Neural cell (in vitro differentiated cells): Measurements from ENCODE around the gene PLCD1. TPM values are rescaled to one million over a fixed set of nuclear protein-coding genes. Genes with fewer than 3 reads are reported as not detected.
"Not testable (repeated sequence)": the region's sequence is repeated elsewhere in the genome, so short reads cannot be mapped to it uniquely, and the experiment has no call there.

ENCODE experiments used
- H2AFZ ChIP-seq: fragments of 200-600, 300-800 bp; sonication (generic), shearing (Covaris generic); 2 replicates; pipeline ENCODE4 v1.6.0; 2014; ENCODE audit warnings: low read depth, mild to moderate bottlenecking, antibody characterized with exemption, low read length, moderate library complexity
- H3F3A ChIP-seq: fragments of 200-600 bp; shearing (Covaris generic); 2 replicates; pipeline ENCODE4 v1.6.1; 2016; ENCODE audit warnings: mild to moderate bottlenecking, moderate library complexity, mixed read lengths, antibody characterized with exemption, low read length; ENCODE audit not compliant: insufficient read depth, poor library complexity, severe bottlenecking
- H3K27ac ChIP-seq: fragments of 200-600, 300-800 bp; sonication (generic), shearing (Covaris generic); 2 replicates; pipeline ENCODE4 v1.5.1; 2014; ENCODE audit warnings: mild to moderate bottlenecking, low read length, moderate library complexity
- H3K27me3 ChIP-seq: fragments of 300-800, 200-600 bp; sonication (generic), shearing (Covaris generic); 2 replicates; pipeline ENCODE4 v1.6.0; 2014; ENCODE audit warnings: mild to moderate bottlenecking, low read depth, low read length, moderate library complexity; ENCODE audit not compliant: insufficient read depth
- H3K36me3 ChIP-seq: fragments of 300-800, 200-600 bp; sonication (generic), shearing (Covaris generic); 2 replicates; pipeline ENCODE4 v1.5.1; 2014; ENCODE audit warnings: mild to moderate bottlenecking, antibody characterized with exemption, low read length, moderate library complexity; ENCODE audit not compliant: insufficient read depth
- H3K4me2 ChIP-seq: fragments of 300-800, 200-600 bp; sonication (generic), shearing (Covaris generic); 2 replicates; pipeline ENCODE4 v1.6.0; 2014; ENCODE audit warnings: mild to moderate bottlenecking, low read length
- H3K4me3 ChIP-seq: fragments of 300-800, 200-600 bp; sonication (generic), shearing (Covaris generic); 2 replicates; pipeline ENCODE4 v1.5.1; 2014; ENCODE audit warnings: mild to moderate bottlenecking, low read length, moderate library complexity
- H3K79me2 ChIP-seq: fragments of 200-600 bp; shearing (Covaris generic); replicated peaks from 2 replicates; pipeline ENCODE4 v1.6.0; 2014; ENCODE audit warnings: mild to moderate bottlenecking, low read length, moderate library complexity; ENCODE audit not compliant: insufficient read depth
- H3K9ac ChIP-seq: fragments of 300-800, 200-600 bp; sonication (generic), shearing (Covaris generic); 2 replicates; pipeline ENCODE4 v1.6.1; 2016; ENCODE audit warnings: mild to moderate bottlenecking, low read length, mixed read lengths
- H3K9me2 ChIP-seq: fragments of 200-600 bp; shearing (Covaris generic); 2 replicates; pipeline ENCODE4 v1.6.1; 2016; ENCODE audit warnings: mild to moderate bottlenecking, low read length, mixed read lengths; ENCODE audit not compliant: insufficient read depth
- H3K9me3 ChIP-seq: fragments of 200-600, 300-800 bp; sonication (generic), shearing (Covaris generic); 2 replicates; pipeline ENCODE4 v1.6.1; 2016; ENCODE audit warnings: mild to moderate bottlenecking, mixed run types, low read length, moderate library complexity, mixed read lengths
- H4K20me1 ChIP-seq: fragments of 200-600 bp; shearing (Covaris generic); 2 replicates; pipeline ENCODE4 v1.6.1; 2016; ENCODE audit warnings: mild to moderate bottlenecking, mixed run types; ENCODE audit not compliant: insufficient read depth
- CTCF ChIP-seq: fragments of 450-650 bp; IDR thresholded peaks from 2 replicates; pipeline ENCODE4 v1.5.1; 2014; ENCODE audit warnings: antibody characterized with exemption, mild to moderate bottlenecking, moderate library complexity; ENCODE audit not compliant: poor library complexity, severe bottlenecking
- EP300 ChIP-seq: fragments of 450-650 bp; conservative IDR thresholded peaks from 2 replicates; pipeline ENCODE4 v1.6.1; 2014; ENCODE audit warnings: antibody characterized with exemption, mild to moderate bottlenecking, moderate library complexity; ENCODE audit not compliant: poor library complexity, severe bottlenecking
- EZH2 ChIP-seq: fragments of 200-600, 300-800 bp; shearing (Covaris generic), sonication (generic); IDR thresholded peaks from 2 replicates; pipeline ENCODE4 v1.6.1; 2014; ENCODE audit warnings: antibody characterized with exemption, low read length, borderline replicate concordance, mild to moderate bottlenecking; ENCODE audit not compliant: insufficient read depth, poor library complexity, severe bottlenecking
- MXI1 ChIP-seq: fragments of 450-650 bp; conservative IDR thresholded peaks from 2 replicates; pipeline ENCODE4 v1.6.1; 2014; ENCODE audit warnings: antibody characterized with exemption, mild to moderate bottlenecking; ENCODE audit not compliant: poor library complexity, severe bottlenecking
- POLR2AphosphoS5 ChIP-seq: IDR thresholded peaks from 2 replicates; pipeline ENCODE4 v1.6.1; 2012
- RAD21 ChIP-seq: fragments of 450-650 bp; conservative IDR thresholded peaks from 2 replicates; pipeline ENCODE4 v1.6.1; 2014; ENCODE audit warnings: antibody characterized with exemption, mild to moderate bottlenecking, moderate library complexity
- REST ChIP-seq: IDR thresholded peaks from 2 replicates; pipeline ENCODE4 v1.6.1; 2012; ENCODE audit warnings: borderline replicate concordance
- SMC3 ChIP-seq: fragments of 450-650 bp; conservative IDR thresholded peaks from 2 replicates; pipeline ENCODE4 v1.6.1; 2014; ENCODE audit warnings: antibody characterized with exemption, mild to moderate bottlenecking, moderate library complexity; ENCODE audit not compliant: poor library complexity
- TAF1 ChIP-seq: IDR thresholded peaks from 2 replicates; pipeline ENCODE4 v1.6.1; 2012; ENCODE audit warnings: low read depth
- polyA minus RNA-seq: library from RNA; depleted of rRNA, polyadenylated mRNA; stranded (reverse); fragments of >200 nt; gene quantifications from 2 replicates; pipeline ENCODE4 v1.2.3, GENCODE V29; 2014
- polyA plus RNA-seq: library from polyadenylated mRNA; depleted of rRNA; stranded (reverse); fragments of >200 nt; gene quantifications from 2 replicates; pipeline ENCODE4 v1.2.3, GENCODE V29; 2014

PLCD1 gene
- polyA plus RNA-seq (4.6 and 7.6 TPM in 2 replicates), polyA minus RNA-seq (1.2 and 1.6 TPM in 2 replicates)

GRCh38 chr3:38029400-38030125 lies at the start of gene PLCD1:
Gene PLCD1 (minus strand): TSS chr3:38029642. CDS start chr3:38029539, 103 bp downstream.
- no peak within 1 kb of the TSS for H3K27ac ChIP-seq
- no peaks in the 10 kb centered on the region for H3K79me2 ChIP-seq
- H3F3A ChIP-seq, result no peaks in the 10 kb centered on the region
- peak within 1 kb of the TSS; percentile 61 for H3K4me3 ChIP-seq
- no peaks in the 10 kb centered on the region for H3K9me3 ChIP-seq
- H3K4me2 ChIP-seq, result no peak within 1 kb of the TSS
- H4K20me1 ChIP-seq, result no peaks in the 10 kb centered on the region
- no peaks in the 10 kb centered on the region for H3K9me2 ChIP-seq
- peak within 1 kb of the TSS; percentile 29 for H3K9ac ChIP-seq
- TF ChIP-seq REST (no peak), EP300 (no peak), POLR2AphosphoS5 (no peak), RAD21 (no peak), TAF1 (no peak), SMC3 (no peak), MXI1 (no peak), EZH2 (no peak), CTCF (no peak)
- H3K36me3 ChIP-seq, result no peaks in the 10 kb centered on the region
- H3K27me3 ChIP-seq, result peaks cover 24% of the 10 kb centered on the region
- H2AFZ ChIP-seq, result no peak within 1 kb of the TSS

DNA sequence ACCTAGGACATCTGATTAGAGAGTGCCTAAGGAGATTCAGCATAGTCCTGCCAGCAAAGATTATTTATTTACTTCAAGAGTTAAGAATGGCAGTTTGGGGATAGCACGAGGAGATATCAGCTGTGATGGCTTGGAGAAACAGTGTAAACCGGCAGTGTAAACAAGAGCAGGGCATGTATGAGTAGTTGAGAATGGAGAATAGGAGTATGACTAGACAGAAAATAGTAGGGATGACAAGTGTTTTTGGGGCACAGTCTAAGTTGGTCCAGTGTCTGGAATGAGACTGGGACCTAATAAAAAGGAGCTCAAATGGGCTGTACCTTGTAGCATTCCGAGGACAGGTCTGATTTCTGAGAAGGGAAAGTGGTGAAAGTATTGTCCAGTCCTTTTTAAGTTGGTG lies 47.6 kb upstream of the PLCD1 start:
- not testable (repeated sequence) for H3K9ac ChIP-seq, H3K79me2 ChIP-seq, H3F3A ChIP-seq, H2AFZ ChIP-seq, H3K9me2 ChIP-seq, H4K20me1 ChIP-seq, H3K27me3 ChIP-seq, H3K4me2 ChIP-seq, H3K36me3 ChIP-seq, H3K9me3 ChIP-seq, H3K27ac ChIP-seq, H3K4me3 ChIP-seq
